Daoy (cell line): ENCODE results near the gene OASL. TPM values are rescaled to one million over a fixed set of nuclear protein-coding genes. Genes with fewer than 3 reads are reported as not detected.
A peak's percentile ranks its signal among the peaks of the same experiment; 100 is the strongest.
"Not testable (repeated sequence)": the region's sequence is repeated elsewhere in the genome, so short reads cannot be mapped to it uniquely, and the experiment has no call there.

ENCODE experiments used
- DNase-seq: peaks from one replicate; pipeline ENCODE4 v3.0.0-alpha.2; 2015; ENCODE audit warnings: low read depth
- total RNA-seq: library from RNA; depleted of rRNA; stranded (reverse); fragments of >200 nt; shearing (Covaris generic); gene quantifications from 2 replicates; pipeline ENCODE4 v1.2.3, GENCODE V29; 2014

The OASL gene
- total RNA-seq, 1 experiment from 2014 or later = 38.7 TPM

GRCh38 chr12:121059031-121059898 lies 20.2 kb upstream of the OASL start:
- no peak for DNase-seq

GRCh38 chr12:121057794-121058193 lies 18.7 kb upstream of the OASL start:
- no peak for DNase-seq

- DNase-seq = no peak
Measured at GRCh38 chr12:121053706-121054105, 14.7 kb upstream of the OASL start.

GRCh38 chr12:121050725-121051124 lies 11.7 kb upstream of the OASL start:
- peak; percentile 22 for DNase-seq

- no peak for DNase-seq
Measured at GRCh38 chr12:121048442-121048841, 9.4 kb upstream of the OASL start.

DNA sequence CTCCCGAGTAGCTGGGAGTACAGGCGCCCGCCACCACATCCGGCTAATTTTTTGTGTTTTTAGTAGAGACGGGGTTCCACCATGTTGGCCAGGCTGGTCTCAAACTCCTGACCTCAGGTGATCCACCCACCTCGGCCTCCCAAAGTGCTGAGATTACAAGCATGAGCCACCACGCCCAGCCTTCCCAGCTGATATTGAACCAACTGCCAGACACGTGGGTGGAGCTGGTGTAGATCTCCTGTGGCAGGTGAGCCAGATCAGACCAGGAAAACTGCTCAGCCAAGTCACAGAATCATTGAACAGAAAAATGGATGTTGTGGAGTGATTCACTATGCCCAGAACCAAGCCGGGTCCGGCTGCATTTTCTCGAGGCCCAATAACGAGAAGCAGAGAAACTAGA lies 8.4 kb upstream of the OASL start:
- not testable (repeated sequence) for DNase-seq

GRCh38 chr12:121043067-121043466 lies 4.0 kb upstream of the OASL start:
- DNase-seq = no peak

GRCh38 chr12:121036810-121037326 lies 2.2 kb downstream of the OASL start:
- peak; percentile 69 for DNase-seq

- peak; percentile 41 for DNase-seq
Measured at GRCh38 chr12:121034616-121035305, 4.3 kb downstream of the OASL start.

GRCh38 chr12:121033625-121034349 lies 5.3 kb downstream of the OASL start:
- DNase-seq = peak; percentile 92

GRCh38 chr12:121030576-121031212 lies 8.4 kb downstream of the OASL start:
- DNase-seq = no peak

- no peak for DNase-seq
Measured at GRCh38 chr12:121026274-121027045, 12.6 kb downstream of the OASL start.

DNA sequence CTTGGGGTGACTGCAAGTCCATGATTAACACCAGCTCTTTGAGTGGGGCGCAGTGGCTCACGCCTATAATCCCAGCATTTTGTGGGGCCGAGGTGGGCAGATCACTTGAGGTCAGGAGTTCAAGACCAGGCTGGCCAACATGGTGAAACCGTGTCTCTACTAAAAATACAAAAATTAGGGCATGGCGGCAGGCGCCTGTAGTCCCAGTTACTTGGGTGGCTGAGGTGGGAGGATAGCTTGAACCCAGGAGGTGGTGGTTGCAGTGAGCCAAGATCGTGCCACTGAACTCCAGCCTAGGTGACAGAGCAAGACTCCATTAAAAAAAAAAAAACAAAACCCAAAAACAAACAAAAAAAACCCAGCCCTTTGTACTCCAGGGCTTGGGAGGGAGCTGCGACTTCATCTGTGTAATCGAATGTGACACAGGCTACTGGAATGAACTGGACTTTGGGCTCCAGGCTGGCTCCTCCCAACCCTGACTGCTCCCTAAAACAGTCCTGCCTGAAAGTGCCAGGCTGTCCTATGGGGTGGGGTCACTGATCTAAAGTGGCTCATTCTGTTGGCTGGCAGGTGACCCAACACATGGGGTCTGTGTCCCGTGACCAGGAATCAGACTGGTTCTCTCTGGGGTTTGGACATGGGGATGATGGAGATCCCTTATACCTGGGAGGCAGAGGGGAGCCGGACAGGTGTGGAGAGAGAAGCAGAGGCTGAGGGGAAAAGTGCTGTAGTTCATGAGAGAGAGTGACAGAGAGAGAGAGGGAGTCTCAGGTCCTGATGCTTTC lies 13.4 kb downstream of the OASL start:
- no peak for DNase-seq

GRCh38 chr12:121023799-121024198 lies 15.2 kb downstream of the OASL start:
- DNase-seq = no peak

- DNase-seq = no peak
Measured at GRCh38 chr12:121022713-121023112, 16.3 kb downstream of the OASL start.

GRCh38 chr12:121021754-121022153 lies 17.3 kb downstream of the OASL start:
- DNase-seq = no peak

DNA sequence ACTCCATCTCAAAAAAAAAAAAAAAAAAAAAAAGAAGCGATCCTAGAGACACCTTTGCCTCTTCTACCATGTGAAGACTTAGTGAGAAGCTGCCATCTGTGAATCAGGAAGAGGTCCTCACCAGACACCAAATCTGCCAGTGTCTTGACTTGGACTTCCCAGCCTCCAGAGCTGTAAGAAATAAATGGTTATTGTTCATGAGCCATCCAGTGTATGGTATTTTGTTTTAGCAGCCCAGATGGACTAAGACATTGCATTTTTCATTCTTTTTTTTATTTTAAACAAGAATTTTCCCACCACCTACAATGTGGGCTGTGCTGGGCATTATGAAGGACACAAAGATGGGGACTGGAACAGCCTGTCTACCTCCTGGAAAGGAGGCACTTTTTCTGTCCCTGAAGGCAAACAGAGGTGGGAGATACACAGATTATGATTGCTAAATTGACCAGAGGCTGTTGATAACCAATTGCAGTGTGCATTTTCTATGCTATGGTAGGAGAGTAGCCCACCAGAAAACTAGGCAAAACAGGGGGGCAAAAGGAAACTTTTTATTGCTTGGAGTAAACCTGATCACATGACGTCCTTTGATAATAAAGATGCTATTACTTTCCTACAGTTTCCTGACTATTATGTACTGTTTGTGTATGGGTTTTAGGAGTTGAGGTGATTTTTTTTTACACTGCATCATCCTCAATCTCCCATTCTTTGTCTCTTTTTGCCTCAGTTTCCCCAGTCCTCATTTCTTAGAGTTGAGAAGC lies 20.0 kb downstream of the OASL start:
- no peak for DNase-seq

GRCh38 chr12:121017966-121018491 lies 21.0 kb downstream of the OASL start:
- no peak for DNase-seq
